H1 (cell line): ENCODE data around the gene ICAM2. TPM values are rescaled to one million over a fixed set of nuclear protein-coding genes. Genes with fewer than 3 reads are reported as not detected.
A peak's percentile ranks its signal among the peaks of the same experiment; 100 is the strongest.

Source experiments
- CTCF ChIA-PET: fragments of 300-600 bp; sonication (Branson Sonifier 250); formaldehyde crosslinking; loops from one replicate; lab custom pipeline; 2021; ENCODE audit not compliant: partially characterized antibody; lab: Charles Lee
- POLR2A ChIA-PET: fragments of 300-600 bp; sonication (Branson Sonifier 250); formaldehyde crosslinking; loops from one replicate; lab custom pipeline; 2021; ENCODE audit warnings: inconsistent platforms; ENCODE audit not compliant: partially characterized antibody; lab: Charles Lee
- DNase-seq, 2 experiments: peaks; one replicate each; pipeline versions ENCODE4 v3.0.0 to v3.0.0-alpha.2; 2010 to 2022; ENCODE audit warnings: low spot score in 2 of 2, low read depth in 1 of 2, mixed read lengths in 1 of 2
- FAIRE-seq: peaks from 2 replicates; lab custom pipeline; 2011; peaks lifted over from hg19 to GRCh38; lab: Jason Lieb, UNC
- H2AFZ ChIP-seq: 2 replicates; pipeline ENCODE4 v1.8.1; 2012; ENCODE audit warnings: low read length, inconsistent platforms
- H2AK5ac ChIP-seq: 2 replicates; pipeline ENCODE4 v1.6.1; 2013; ENCODE audit warnings: low read depth, low read length
- H2BK120ac ChIP-seq: replicated peaks from 2 replicates; pipeline ENCODE3; 2013; ENCODE audit warnings: low read depth, low read length, inconsistent platforms
- H2BK12ac ChIP-seq: 2 replicates; pipeline ENCODE4 v1.6.1; 2013; ENCODE audit warnings: low read depth, low read length
- H2BK15ac ChIP-seq: 2 replicates; pipeline ENCODE4 v1.6.1; 2013; ENCODE audit warnings: low read length
- H2BK20ac ChIP-seq: 2 replicates; pipeline ENCODE4 v1.6.1; 2013; ENCODE audit warnings: low read length
- H2BK5ac ChIP-seq: 2 replicates; pipeline ENCODE4 v1.6.1; 2013; ENCODE audit warnings: low read depth, low read length
- H3K14ac ChIP-seq: 2 replicates; pipeline ENCODE4 v1.6.1; 2013; ENCODE audit warnings: inconsistent platforms; ENCODE audit not compliant: insufficient read length
- H3K18ac ChIP-seq: 2 replicates; pipeline ENCODE4 v1.6.1; 2013; ENCODE audit warnings: low read length; ENCODE audit errors: extremely low read depth
- H3K23ac ChIP-seq: 2 replicates; pipeline ENCODE4 v1.6.1; 2013; ENCODE audit warnings: inconsistent platforms; ENCODE audit not compliant: insufficient read length
- H3K23me2 ChIP-seq: 2 replicates; pipeline ENCODE4 v1.6.1; 2013; ENCODE audit warnings: low read depth, low read length
- H3K27ac ChIP-seq: 2 replicates; pipeline ENCODE4 v1.6.1; 2011; ENCODE audit warnings: low read depth, low read length, inconsistent platforms
- H3K27me3 ChIP-seq, 4 experiments: replicated peaks in 1 of 4; 1 replicate in 1 of 4; 2 replicates in 3 of 4; pipeline versions ENCODE4 v1.6.1 to v1.8.1; 2011 to 2013; ENCODE audit warnings: low read length in 3 of 4, mild to moderate bottlenecking in 3 of 4, inconsistent platforms in 2 of 4, mixed read lengths in 2 of 4, moderate library complexity in 1 of 4; ENCODE audit not compliant: control insufficient read depth in 3 of 4, insufficient read depth in 3 of 4; ENCODE audit errors: extremely low read depth in 1 of 4
- H3K36me3 ChIP-seq, 4 experiments: 2 replicates each; pipeline versions ENCODE4 v1.6.1 to v1.8.1; 2011 to 2013; ENCODE audit warnings: mild to moderate bottlenecking in 4 of 4, low read length in 3 of 4, moderate library complexity in 2 of 4, control low read depth in 1 of 4, inconsistent platforms in 1 of 4; ENCODE audit not compliant: insufficient read depth in 4 of 4, control insufficient read depth in 2 of 4
- H3K4ac ChIP-seq: replicated peaks from 2 replicates; pipeline ENCODE3; 2013; ENCODE audit warnings: low read length, low read depth, mixed read lengths, inconsistent platforms; ENCODE audit not compliant: insufficient read length
- H3K4me1 ChIP-seq, 4 experiments: replicated peaks in 1 of 4; 1 replicate in 1 of 4; 2 replicates in 3 of 4; pipeline versions ENCODE4 v1.6.1 to v1.8.1; 2011 to 2013; ENCODE audit warnings: low read length in 3 of 4, inconsistent platforms in 2 of 4, mixed read lengths in 1 of 4; ENCODE audit not compliant: insufficient read depth in 4 of 4, control insufficient read depth in 3 of 4
- H3K4me2 ChIP-seq, 2 experiments: 2 replicates each; pipeline versions ENCODE4 v1.6.1 to v1.8.1; 2011 to 2013; ENCODE audit warnings: low read depth in 2 of 2, low read length in 2 of 2, control low read depth in 1 of 2, inconsistent platforms in 1 of 2, mild to moderate bottlenecking in 1 of 2; ENCODE audit not compliant: insufficient read depth in 1 of 2
- H3K4me3 ChIP-seq, 4 experiments: fragments of 200-600, 300-600 bp in 1 of 4; sonication (generic), shearing (Covaris generic), sonication (Bioruptor Twin) in 1 of 4; 2 replicates each; pipeline versions ENCODE4 v1.5.1 to v1.8.1; 2011 to 2016; ENCODE audit warnings: low read length in 4 of 4, low read depth in 3 of 4, control low read depth in 2 of 4, inconsistent platforms in 2 of 4, mild to moderate bottlenecking in 2 of 4, mixed read lengths in 1 of 4, moderate library complexity in 1 of 4; ENCODE audit not compliant: insufficient read depth in 2 of 4; ENCODE audit errors: extremely low read depth in 1 of 4
- H3K56ac ChIP-seq: replicated peaks from 2 replicates; pipeline ENCODE3; 2013; ENCODE audit warnings: low read depth, mild to moderate bottlenecking, mixed read lengths, low read length, inconsistent platforms; ENCODE audit not compliant: insufficient read length
- H3K79me1 ChIP-seq: 2 replicates; pipeline ENCODE4 v1.6.1; 2013; ENCODE audit warnings: low read depth, low read length, control low read depth
- H3K79me2 ChIP-seq, 2 experiments: 2 replicates each; pipeline versions ENCODE4 v1.6.1 to v1.8.1; 2012 to 2013; ENCODE audit warnings: low read length in 2 of 2, mild to moderate bottlenecking in 2 of 2, inconsistent platforms in 1 of 2; ENCODE audit not compliant: insufficient read depth in 2 of 2, control insufficient read depth in 1 of 2
- H3K9ac ChIP-seq, 4 experiments: replicated peaks in 1 of 4; 1 replicate in 1 of 4; 2 replicates in 3 of 4; pipeline versions ENCODE4 v1.6.1 to v1.8.1; 2011 to 2013; ENCODE audit warnings: low read depth in 3 of 4, low read length in 3 of 4, control low read depth in 2 of 4, mild to moderate bottlenecking in 2 of 4, moderate library complexity in 2 of 4, inconsistent platforms in 1 of 4; ENCODE audit errors: extremely low read depth in 1 of 4
- H3K9me3 ChIP-seq, 2 experiments: 2 replicates each; pipeline versions ENCODE4 v1.6.1 to v1.8.1; 2012 to 2013; ENCODE audit warnings: mild to moderate bottlenecking in 2 of 2, moderate library complexity in 2 of 2, control low read depth in 1 of 2, inconsistent platforms in 1 of 2, low read depth in 1 of 2, low read length in 1 of 2, mixed read lengths in 1 of 2; ENCODE audit not compliant: insufficient read depth in 2 of 2
- H4K20me1 ChIP-seq, 2 experiments: replicated peaks in 1 of 2; 2 replicates each; pipeline versions ENCODE3 to v1.8.1; 2011 to 2013; ENCODE audit warnings: inconsistent platforms in 2 of 2, low read length in 2 of 2, mild to moderate bottlenecking in 1 of 2; ENCODE audit not compliant: insufficient read depth in 2 of 2, control insufficient read depth in 1 of 2
- H4K5ac ChIP-seq: 2 replicates; pipeline ENCODE4 v1.6.1; 2013; ENCODE audit warnings: low read length, low read depth, mixed read lengths, inconsistent platforms; ENCODE audit not compliant: insufficient read length
- H4K8ac ChIP-seq: 2 replicates; pipeline ENCODE4 v1.8.0; 2013; ENCODE audit warnings: mild to moderate bottlenecking, moderate library complexity, low read length, inconsistent platforms; ENCODE audit not compliant: insufficient read depth; ENCODE audit errors: extremely low read depth
- H4K91ac ChIP-seq: replicated peaks from 2 replicates; pipeline ENCODE3; 2013; ENCODE audit warnings: low read length, mixed read lengths, inconsistent platforms; ENCODE audit not compliant: insufficient read length
- ASH2L ChIP-seq: fragments of 200-600, 300-600 bp; sonication (generic); IDR thresholded peaks from one replicate; pipeline ENCODE4 v1.7.1; 2017; ENCODE audit warnings: low read length
- E2F6 ChIP-seq: IDR thresholded peaks from 2 replicates; pipeline ENCODE4 v1.6.1; 2012; ENCODE audit warnings: inconsistent platforms
- EP300 ChIP-seq, 2 experiments: IDR thresholded peaks; 1 replicate in 1 of 2; 2 replicates in 1 of 2; pipeline ENCODE4 v1.6.1; 2011 to 2012; ENCODE audit warnings: low read depth in 2 of 2, low read length in 2 of 2, mild to moderate bottlenecking in 2 of 2, borderline replicate concordance in 1 of 2, inconsistent platforms in 1 of 2, moderate library complexity in 1 of 2
- HDAC6 ChIP-seq: IDR thresholded peaks from one replicate; pipeline ENCODE4 v1.7.1; 2012; ENCODE audit warnings: low read depth, mild to moderate bottlenecking, inconsistent platforms, low read length, moderate library complexity
- MAFK ChIP-seq: IDR thresholded peaks from 2 replicates; pipeline ENCODE4 v1.6.1; 2012; ENCODE audit warnings: low read depth, mild to moderate bottlenecking, improper control_type of control experiment, low read length
- RAD21 ChIP-seq, 2 experiments: IDR thresholded peaks in 1 of 2; conservative IDR thresholded peaks in 1 of 2; 2 replicates each; pipeline ENCODE4 v1.6.1; 2011; ENCODE audit warnings: low read depth in 2 of 2, low read length in 2 of 2, improper control_type of control experiment in 1 of 2, inconsistent platforms in 1 of 2, mild to moderate bottlenecking in 1 of 2, moderate library complexity in 1 of 2
- RNF2 ChIP-seq: fragments of 200-900, 300-1000 bp; sonication (generic); IDR thresholded peaks from 2 replicates; pipeline ENCODE4 v1.7.1; 2016; ENCODE audit warnings: borderline replicate concordance, low read depth, mild to moderate bottlenecking, antibody characterized with exemption, low read length; ENCODE audit not compliant: poor library complexity, severe bottlenecking; ENCODE audit errors: missing control alignments
- RXRA ChIP-seq: IDR thresholded peaks from 2 replicates; pipeline ENCODE4 v1.6.1; 2011; ENCODE audit warnings: low read depth, mild to moderate bottlenecking, low read length, moderate library complexity; ENCODE audit not compliant: insufficient read depth
- SIRT6 ChIP-seq: IDR thresholded peaks from one replicate; pipeline ENCODE4 v1.7.1; 2012; ENCODE audit warnings: low read length, inconsistent platforms
- SUZ12 ChIP-seq: fragments of 200-600 bp; sonication (generic); IDR thresholded peaks from 2 replicates; pipeline ENCODE4 v1.6.1; 2012; ENCODE audit warnings: mild to moderate bottlenecking, inconsistent platforms, low read length, moderate library complexity, mixed read lengths
- TAF7 ChIP-seq: optimal IDR thresholded peaks from 2 replicates; pipeline ENCODE3; 2011; ENCODE audit warnings: low read depth, mild to moderate bottlenecking, inconsistent platforms, low read length, moderate library complexity, borderline replicate concordance
- TCF12 ChIP-seq: IDR thresholded peaks from 2 replicates; pipeline ENCODE4 v1.6.1; 2011; ENCODE audit warnings: low read depth, mild to moderate bottlenecking, low read length
- WGBS, 2 experiments: shearing (Covaris generic) in 1 of 2; methylation state at CpG; one replicate each; pipeline versions ENCODE4 v1.1.6 to v1.1.7; 2013 to 2015; ENCODE audit warnings: low lambda C conversion rate in 2 of 2, mixed read lengths in 2 of 2, inconsistent platforms in 1 of 2, low coverage in 1 of 2, missing lambda C conversion rate in 1 of 2; ENCODE audit not compliant: insufficient replicate concordance in 2 of 2, insufficient coverage in 1 of 2, insufficient read length in 1 of 2; ENCODE audit errors: extremely low coverage in 1 of 2, missing lambda C conversion rate in 1 of 2; 5-methylcytosine and 5-hydroxymethylcytosine counted together
- polyA plus RNA-seq, 7 experiments: library from polyadenylated mRNA; depleted of rRNA in 3 of 7; stranded (reverse) in 5 of 7; unstranded in 2 of 7; fragments of >200 nt in 5 of 7; fragments of 200-250 nt in 2 of 7; gene quantifications; 1 replicate in 5 of 7; 2 replicates in 1 of 7; 4 replicates in 1 of 7; pipeline versions ENCODE4 v1.2.1 to v1.2.3, GENCODE V29; 2011 to 2013; ENCODE audit warnings: missing spikeins in 2 of 7, mixed read lengths in 2 of 7
- total RNA-seq: library from RNA; stranded (reverse); fragmentation: NEBNext Ultra II Directional; extraction: Animal tissue kit (Norgen Biotek cat#: 25700); gene quantifications from 2 replicates; pipeline ENCODE4 v1.2.1, GENCODE V29; 2021

ICAM2 gene
- total and polyA plus RNA-seq, 2 of the 8 experiments (the other 6 are each of a cell fraction or from before 2014, with no cell fraction given) = 0.45 to 0.63 TPM

DNA sequence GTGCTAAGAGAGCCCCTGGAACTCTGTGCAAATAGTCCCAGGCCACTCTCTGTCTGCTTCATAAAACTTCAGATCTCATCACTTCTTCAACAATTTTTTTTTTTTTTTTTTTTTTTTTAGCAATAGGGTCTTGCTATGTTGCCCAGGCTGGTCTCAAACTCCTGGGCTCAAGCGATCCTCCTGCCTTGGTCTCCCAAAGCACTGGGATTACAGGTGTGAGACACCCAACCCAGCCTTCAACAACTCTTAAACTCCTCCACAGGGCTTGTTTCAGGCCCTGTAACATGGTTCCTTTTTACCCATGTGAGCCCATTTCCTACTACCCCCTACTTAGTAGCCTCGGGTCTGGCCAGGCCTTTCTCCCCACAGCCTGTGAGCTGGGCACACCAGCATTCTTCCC, 39.3 kb upstream of the ICAM2 start:
- H3K4me2 ChIP-seq = no peak overlapping the region
- ChIA-PET POLR2A (interaction anchor here (1.5 to 4.7 kb wide), 2 partner anchors 87 to 204 kb away, joined by 3 to 23 read pairs; partner anchors contain the start of gene TEX2), CTCF (interaction anchor here (0.8 to 13.9 kb wide), 5 partner anchors 9 to 76 kb away, joined by 3 to 238 read pairs (median 5); partner anchors contain the start of gene ERN1)
- H3K56ac ChIP-seq = no peak overlapping the region
- 0 out of 2 replicates have a peak overlapping the region, but pooled peaks have one; percentile 15 for H2BK5ac ChIP-seq
- H4K5ac ChIP-seq = no peak overlapping the region
- no peak overlapping the region for H2BK12ac ChIP-seq
- H2AFZ ChIP-seq = no peak overlapping the region
- H3K9me3 ChIP-seq = no peaks in the 10 kb centered on the region
- no peak overlapping the region for H2AK5ac ChIP-seq
- no peak overlapping the region for H3K4me3 ChIP-seq
- H3K36me3 ChIP-seq = 0 out of 8 replicates have a peak, but pooled peaks cover 0 to 2% (median 0%) of the 10 kb centered on the region in 4 experiments
- no peak overlapping the region for H3K4ac ChIP-seq
- H3K9ac ChIP-seq = no peak overlapping the region
- peaks cover 3 to 11% (median 7%) of the 10 kb centered on the region in 4 experiments for H3K4me1 ChIP-seq
- no peak for DNase-seq
- H3K14ac ChIP-seq = no peak overlapping the region
- no peak for FAIRE-seq
- no peaks in the 10 kb centered on the region for H3K79me2 ChIP-seq
- H3K18ac ChIP-seq = no peak overlapping the region
- H4K8ac ChIP-seq = no peak overlapping the region
- 96% methylated on average over 2 of the region's 2 CpGs; no CpG with 5 or more reads in 1 of the 2 experiments for WGBS, 2 experiments
- H4K20me1 ChIP-seq = no peaks in the 10 kb centered on the region
- no peaks in the 10 kb centered on the region for H3K23me2 ChIP-seq
- H2BK15ac ChIP-seq = no peak overlapping the region
- no peak overlapping the region for H2BK120ac ChIP-seq
- H3K27ac ChIP-seq = no peak overlapping the region
- H4K91ac ChIP-seq = no peak overlapping the region
- no peak overlapping the region for H2BK20ac ChIP-seq
- no peaks in the 10 kb centered on the region for H3K79me1 ChIP-seq
- H3K23ac ChIP-seq = no peak overlapping the region
- H3K27me3 ChIP-seq = no peaks in the 10 kb centered on the region
- TF ChIP-seq RNF2 (no peak), SIRT6 (no peak), MAFK (no peak), RXRA (no peak), RAD21 (IDR thresholded peaks at IDR 0.05 in 1 of 2, conservative IDR thresholded peaks at IDR 0.05 in 1 of 2; ENCODE audit: low read depth in 2 of 2, low read length in 2 of 2) (no peak), E2F6 (no peak), TCF12 (no peak), EP300 (IDR thresholded peaks at IDR 0.05; ENCODE audit: borderline replicate concordance in 1 of 2, low read depth in 2 of 2, low read length in 2 of 2) (no peak), TAF7 (no peak), ASH2L (no peak), SUZ12 (no peak), HDAC6 (no peak)
